OCI-LY1 (cell line): ENCODE measurements around the gene OR6F1.
"Not testable (repeated sequence)": the region's sequence is repeated elsewhere in the genome, so short reads cannot be mapped to it uniquely, and the experiment has no call there.

ENCODE experiments used
- H2AFZ ChIP-seq: fragments of 200-600 bp; sonication (generic), shearing (Covaris generic); 2 replicates; pipeline ENCODE4 v1.6.0; 2014; ENCODE audit warnings: antibody characterized with exemption, mild to moderate bottlenecking, low read length
- H3F3A ChIP-seq: fragments of 200-600 bp; sonication (generic), shearing (Covaris generic); 2 replicates; pipeline ENCODE4 v1.6.0; 2014; ENCODE audit warnings: mild to moderate bottlenecking, antibody characterized with exemption, low read length, moderate library complexity; ENCODE audit not compliant: insufficient read depth
- H3K27ac ChIP-seq: fragments of 200-600 bp; sonication (generic); 2 replicates; pipeline ENCODE4 v1.5.1; 2014; ENCODE audit warnings: low read length, mixed run types, mild to moderate bottlenecking, low read depth; ENCODE audit not compliant: poor library complexity, severe bottlenecking
- H3K27me3 ChIP-seq: fragments of 200-600 bp; sonication (generic); 2 replicates; pipeline ENCODE4 v1.6.0; 2014; ENCODE audit warnings: antibody characterized with exemption, mild to moderate bottlenecking, low read length, moderate library complexity; ENCODE audit not compliant: insufficient read depth
- H3K36me3 ChIP-seq: fragments of 200-600 bp; sonication (generic); 2 replicates; pipeline ENCODE4 v1.6.1; 2014; ENCODE audit warnings: mild to moderate bottlenecking, antibody characterized with exemption, low read length, moderate library complexity, mixed read lengths; ENCODE audit not compliant: insufficient read depth
- H3K4me1 ChIP-seq: fragments of 200-600 bp; sonication (generic); 2 replicates; pipeline ENCODE4 v1.5.1; 2014; ENCODE audit warnings: mild to moderate bottlenecking, low read length, moderate library complexity; ENCODE audit not compliant: insufficient read depth, severe bottlenecking
- H3K4me2 ChIP-seq: fragments of 200-600 bp; sonication (generic), shearing (Covaris generic); 2 replicates; pipeline ENCODE4 v1.6.1; 2014; ENCODE audit warnings: low read length
- H3K4me3 ChIP-seq: fragments of 200-600 bp; sonication (generic); 2 replicates; pipeline ENCODE4 v1.5.1; 2014; ENCODE audit warnings: low read length, low read depth, mild to moderate bottlenecking, mixed read lengths; ENCODE audit not compliant: poor library complexity, severe bottlenecking
- H3K79me2 ChIP-seq: fragments of 200-600 bp; shearing (Covaris generic); 2 replicates; pipeline ENCODE4 v1.6.1; 2016; ENCODE audit warnings: mixed run types, low read length, mixed read lengths; ENCODE audit not compliant: insufficient read depth
- H3K9ac ChIP-seq: fragments of 200-600 bp; sonication (generic), shearing (Covaris generic); 2 replicates; pipeline ENCODE4 v1.6.1; 2014; ENCODE audit warnings: mild to moderate bottlenecking, low read length, mixed read lengths
- H3K9me2 ChIP-seq: fragments of 200-600 bp; sonication (generic), shearing (Covaris generic); 2 replicates; pipeline ENCODE4 v1.6.1; 2014; ENCODE audit warnings: low read depth, mild to moderate bottlenecking, low read length, mixed read lengths
- H3K9me3 ChIP-seq: fragments of 200-600 bp; shearing (Covaris generic); 2 replicates; pipeline ENCODE4 v1.6.1; 2014; ENCODE audit warnings: low read length, mixed read lengths
- H4K20me1 ChIP-seq: fragments of 200-600 bp; sonication (generic), shearing (Covaris generic); 2 replicates; pipeline ENCODE4 v1.6.0; 2016; ENCODE audit warnings: mild to moderate bottlenecking, low read length; ENCODE audit not compliant: insufficient read depth
- CTCF ChIP-seq: fragments of 200-600 bp; sonication (generic), shearing (Covaris generic); IDR thresholded peaks from 2 replicates; pipeline ENCODE4 v1.5.1; 2017; ENCODE audit warnings: mild to moderate bottlenecking, antibody characterized with exemption, low read length, moderate library complexity, mixed read lengths
- EZH2 ChIP-seq: fragments of 200-600 bp; sonication (generic), shearing (Covaris generic); IDR thresholded peaks from 2 replicates; pipeline ENCODE4 v1.8.0; 2017; ENCODE audit warnings: borderline replicate concordance, mixed run types, mild to moderate bottlenecking, antibody characterized with exemption, low read length, moderate library complexity, mixed read lengths

OR6F1 gene

GRCh38 chr1:247721222-247721621 lies 4.8 kb upstream of the OR6F1 start:
- Histone ChIP-seq H3K36me3 (no peaks in the 10 kb centered on the region), H3K4me2 (no peak overlapping the region), H2AFZ (no peak overlapping the region), H3K9me2 (no peaks in the 10 kb centered on the region), H3K9me3 (no peaks in the 10 kb centered on the region), H3K9ac (no peak overlapping the region), H3K27ac (no peak overlapping the region), H3K27me3 (no peaks in the 10 kb centered on the region), H4K20me1 (no peaks in the 10 kb centered on the region), H3K4me1 (no peaks in the 10 kb centered on the region), H3K4me3 (no peak overlapping the region), H3F3A (no peaks in the 10 kb centered on the region), H3K79me2 (no peaks in the 10 kb centered on the region)
- TF ChIP-seq CTCF (no peak), EZH2 (no peak)

GRCh38 chr1:247713753-247714152 lies 2.7 kb downstream of the OR6F1 start:
- no peaks in the 10 kb centered on the region for H3K79me2 ChIP-seq
- H3K9me3 ChIP-seq: no peaks in the 10 kb centered on the region
- H4K20me1 ChIP-seq: no peaks in the 10 kb centered on the region
- no peak overlapping the region for H3K4me3 ChIP-seq
- TF ChIP-seq CTCF (no peak), EZH2 (no peak)
- no peaks in the 10 kb centered on the region for H3K36me3 ChIP-seq
- no peak overlapping the region for H2AFZ ChIP-seq
- H3K4me1 ChIP-seq: no peaks in the 10 kb centered on the region
- no peak overlapping the region for H3K4me2 ChIP-seq
- H3F3A ChIP-seq: no peaks in the 10 kb centered on the region
- H3K27me3 ChIP-seq: no peaks in the 10 kb centered on the region
- no peak overlapping the region for H3K27ac ChIP-seq
- no peaks in the 10 kb centered on the region for H3K9me2 ChIP-seq
- no peak overlapping the region for H3K9ac ChIP-seq

- not testable (repeated sequence) for H2AFZ ChIP-seq, H3K9me3 ChIP-seq, H3K4me2 ChIP-seq, H3K4me1 ChIP-seq, H3K27me3 ChIP-seq, H3K4me3 ChIP-seq, H3K9ac ChIP-seq, H3K27ac ChIP-seq, H4K20me1 ChIP-seq, H3F3A ChIP-seq, H3K79me2 ChIP-seq, H3K36me3 ChIP-seq, H3K9me2 ChIP-seq
Measured at GRCh38 chr1:247710681-247711080, 5.8 kb downstream of the OR6F1 start.

GRCh38 chr1:247701338-247701737 lies 15.1 kb downstream of the OR6F1 start:
- Histone ChIP-seq H3K4me1 (no peaks in the 10 kb centered on the region), H3K79me2 (no peaks in the 10 kb centered on the region), H3K4me2 (no peak overlapping the region), H3F3A (no peaks in the 10 kb centered on the region), H2AFZ (no peak overlapping the region), H4K20me1 (no peaks in the 10 kb centered on the region), H3K27me3 (no peaks in the 10 kb centered on the region), H3K9ac (no peak overlapping the region), H3K4me3 (no peak overlapping the region), H3K36me3 (no peaks in the 10 kb centered on the region), H3K9me3 (no peaks in the 10 kb centered on the region), H3K27ac (no peak overlapping the region), H3K9me2 (no peaks in the 10 kb centered on the region)
- TF ChIP-seq CTCF (no peak), EZH2 (no peak)
